Right ventricle myocardium inferior (tissue), 1 donor: ENCODE measurements around the gene SLC16A2. TPM values are rescaled to one million over a fixed set of nuclear protein-coding genes. Genes with fewer than 3 reads are reported as not detected.
"Not testable (repeated sequence)": the region's sequence is repeated elsewhere in the genome, so short reads cannot be mapped to it uniquely, and the experiment has no call there.

Source experiments
- ATAC-seq: fragments of 200-7000 bp; cut with Tn5 transposase; one replicate; pipeline ENCODE4 v1.9.1; 2020; ENCODE audit warnings: mild to moderate bottlenecking, moderate library complexity
- DNase-seq: peaks from one replicate; pipeline ENCODE4 v3.0.0; 2021; ENCODE audit errors: missing footprints
- intact Hi-C: fragments of 100-400 bp; cut with DNase I; formaldehyde crosslinking; loops from one replicate; pipeline ENCODE4 v1.11.0; 2022
- total RNA-seq: library from RNA; stranded (reverse); fragmentation: NEBNext Ultra II Directional; extraction: Animal tissue kit (Norgen Biotek cat#: 25700); gene quantifications from one replicate; pipeline ENCODE4 v1.2.1, GENCODE V29; 2021
- donor health status: DM: no; HTN: yes; CAD: no; lungs with severe emphysema.

The SLC16A2 gene
- total RNA-seq, 1 donor from 2014 or later = 8.2 TPM

DNA sequence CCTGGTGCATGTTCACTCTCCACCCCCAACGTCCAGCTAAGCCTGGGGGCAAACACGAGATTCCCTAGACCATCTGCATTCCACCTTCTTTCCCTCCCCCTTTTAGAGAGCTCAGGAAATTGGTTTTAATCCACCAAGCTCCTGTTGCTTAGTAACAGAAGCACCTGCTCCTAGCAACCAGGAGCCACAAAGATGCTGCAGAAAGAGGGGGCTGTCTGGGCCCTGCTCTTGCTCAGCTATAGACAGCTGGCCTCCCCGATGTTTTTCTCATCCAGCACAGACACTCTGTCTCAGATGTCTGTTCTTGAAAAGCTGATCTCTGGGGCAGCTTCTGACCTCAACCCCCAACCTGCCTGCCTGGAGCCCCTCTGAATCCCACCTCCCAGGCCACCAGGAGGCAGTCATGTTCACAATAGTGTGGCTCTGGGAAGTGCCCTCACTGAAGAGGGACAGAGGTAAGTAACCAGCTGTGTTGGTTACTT, 71.5 kb downstream of the SLC16A2 start:
- ATAC-seq = no peak
- intact Hi-C loops = no loop called here
- DNase-seq = no peak

DNA sequence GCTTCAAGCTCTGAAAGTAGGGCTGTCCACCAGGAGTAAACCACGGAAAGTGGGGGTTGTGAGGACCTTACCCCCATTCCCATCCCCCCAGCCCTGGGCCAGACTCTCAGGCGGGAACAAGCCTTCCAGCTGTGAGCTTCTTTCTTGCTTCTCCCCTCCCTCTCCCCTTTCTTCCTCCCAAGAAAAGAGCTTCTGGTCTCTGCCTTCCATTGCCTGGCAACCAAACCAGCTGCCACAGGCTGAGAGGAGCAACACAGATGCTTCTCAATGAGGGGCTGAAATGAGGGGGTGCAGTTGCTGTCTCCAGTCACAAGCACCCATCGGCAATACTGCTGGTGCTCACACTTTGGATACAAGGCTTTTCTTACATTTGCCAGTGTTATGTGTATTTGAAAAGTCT, 72.5 kb downstream of the SLC16A2 start:
- intact Hi-C loops = no loop called here
- ATAC-seq (no peak), DNase-seq (no peak)

GRCh38 chrX:74498924-74499323, 77.6 kb downstream of the SLC16A2 start:
- DNase-seq (no peak), ATAC-seq (no peak)
- intact Hi-C loops = no loop called here

DNA sequence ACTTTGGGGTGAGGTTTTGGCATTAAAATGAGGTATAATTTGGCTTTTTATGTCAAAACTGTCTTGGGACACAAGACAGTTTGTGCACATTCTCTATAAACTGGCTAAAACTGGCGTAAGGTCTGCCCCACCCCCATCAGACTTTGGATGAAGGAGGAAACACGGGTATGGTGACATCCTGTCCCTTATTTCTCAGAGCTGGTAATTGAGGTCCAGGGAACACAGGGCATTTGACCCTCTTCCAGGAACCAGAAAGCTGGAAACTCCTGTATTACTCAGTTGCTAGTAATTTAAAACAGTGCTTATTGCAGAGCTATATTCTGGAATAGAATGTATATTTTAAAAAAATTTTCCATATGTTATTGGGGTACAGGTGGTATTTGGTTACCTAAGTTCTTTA, 78.8 kb downstream of the SLC16A2 start:
- DNase-seq = no peak
- intact Hi-C loops = no loop called here
- ATAC-seq = no peak

GRCh38 chrX:74500555-74500954, 79.3 kb downstream of the SLC16A2 start:
- intact Hi-C loops = no loop called here
- ATAC-seq (no peak), DNase-seq (no peak)

GRCh38 chrX:74505437-74505836, 84.1 kb downstream of the SLC16A2 start:
- ATAC-seq (no peak), DNase-seq (no peak)
- intact Hi-C loops = no loop called here

- ATAC-seq = no peak
- DNase-seq = no peak
- intact Hi-C loops = no loop called here
These were observed 85.2 kb downstream of the SLC16A2 start for GRCh38 chrX:74506317-74507115.

DNA sequence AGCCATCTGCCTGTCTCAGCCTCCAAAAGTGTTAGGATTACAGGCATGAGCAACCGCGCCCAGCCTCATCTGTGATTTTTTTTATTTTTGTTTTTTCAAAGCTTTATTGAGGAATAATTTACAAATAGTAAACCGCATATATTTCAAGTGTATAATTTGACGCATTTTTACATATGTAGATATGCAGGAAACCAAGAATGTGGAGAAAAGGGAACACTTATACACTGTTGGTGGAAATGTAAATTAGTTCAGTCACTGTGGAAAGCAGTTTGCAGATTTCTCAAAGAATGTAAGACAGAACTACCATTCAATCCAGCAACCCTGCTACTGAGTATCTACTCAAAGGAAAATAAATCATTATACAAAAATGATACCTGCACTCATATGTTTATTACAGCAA, 85.9 kb downstream of the SLC16A2 start:
- DNase-seq = no peak
- no peak for ATAC-seq
- intact Hi-C loops = no loop called here

DNA sequence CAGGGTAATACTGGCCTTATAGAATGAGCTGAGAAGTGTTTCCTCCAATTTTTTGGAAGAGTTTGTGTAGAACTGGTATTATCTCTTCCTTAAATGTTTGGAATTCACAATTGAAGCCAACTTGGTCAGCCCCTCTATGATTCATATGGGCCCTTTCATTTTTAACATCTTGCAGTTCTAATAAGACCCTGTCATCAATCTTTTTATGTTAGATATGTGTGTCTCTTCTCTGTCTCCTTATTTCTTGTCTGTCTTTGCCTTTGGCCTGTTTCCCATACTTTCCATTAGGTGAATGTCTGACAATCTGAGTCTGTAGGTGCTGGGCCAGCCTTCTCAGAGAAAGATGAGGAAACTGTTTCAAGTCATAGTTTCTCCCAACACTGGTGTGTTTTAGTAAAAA, 88.7 kb downstream of the SLC16A2 start:
- ATAC-seq (no peak), DNase-seq (no peak)
- intact Hi-C loops = no loop called here

- ATAC-seq (no peak), DNase-seq (no peak)
- intact Hi-C loops = no loop called here
These were observed 89.1 kb downstream of the SLC16A2 start for GRCh38 chrX:74510401-74510800.

GRCh38 chrX:74511704-74512103, 90.4 kb downstream of the SLC16A2 start:
- intact Hi-C loops = no loop called here
- ATAC-seq = no peak
- DNase-seq = no peak

GRCh38 chrX:74514384-74514783, 93.1 kb downstream of the SLC16A2 start:
- intact Hi-C loops = no loop called here
- ATAC-seq (no peak), DNase-seq (no peak)

DNA sequence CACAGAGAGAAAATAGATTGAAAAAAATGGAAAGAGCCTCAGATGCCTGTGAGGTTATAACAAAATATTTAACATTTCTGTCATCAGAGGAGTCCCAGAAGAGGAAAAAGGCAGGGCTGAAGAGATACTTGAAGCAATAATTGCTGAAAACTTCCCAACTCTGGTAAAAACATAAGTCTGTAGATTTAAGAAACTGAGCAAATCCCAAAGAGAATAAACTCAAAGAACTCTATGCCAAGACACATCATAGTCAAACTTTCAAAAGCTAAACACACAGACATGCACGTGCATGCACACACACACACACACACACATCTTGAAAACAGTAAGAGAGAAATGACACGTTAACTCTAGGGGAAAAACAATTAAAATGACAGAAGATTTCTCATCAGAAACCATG, 94.1 kb downstream of the SLC16A2 start:
- DNase-seq (no peak), ATAC-seq (no peak)
- intact Hi-C loops = no loop called here

GRCh38 chrX:74516013-74516412, 94.7 kb downstream of the SLC16A2 start:
- intact Hi-C loops, DNase-seq, ATAC-seq: not testable (repeated sequence)

DNA sequence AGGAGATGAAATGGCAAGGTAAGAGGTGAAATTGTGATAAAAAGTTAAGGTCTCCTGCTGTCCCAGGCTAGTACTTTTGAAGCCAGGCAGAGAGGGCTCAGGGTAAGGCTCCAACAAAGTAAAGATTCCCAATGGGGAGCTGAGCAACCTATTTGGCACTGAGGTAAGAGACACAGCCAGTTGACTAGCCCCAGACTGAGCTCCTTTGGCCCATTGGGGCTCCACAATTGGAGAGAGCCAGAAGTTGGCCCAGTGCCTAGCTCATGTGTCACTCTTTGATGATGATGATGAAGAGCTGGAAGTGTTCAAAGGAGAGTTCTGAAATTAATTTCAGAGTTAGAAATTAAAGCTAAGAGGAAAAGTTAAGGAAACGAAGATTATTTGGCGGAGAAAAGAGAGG, 98.6 kb downstream of the SLC16A2 start:
- DNase-seq (no peak), ATAC-seq (peak; percentile 51)
- intact Hi-C loops = no loop called here

DNA sequence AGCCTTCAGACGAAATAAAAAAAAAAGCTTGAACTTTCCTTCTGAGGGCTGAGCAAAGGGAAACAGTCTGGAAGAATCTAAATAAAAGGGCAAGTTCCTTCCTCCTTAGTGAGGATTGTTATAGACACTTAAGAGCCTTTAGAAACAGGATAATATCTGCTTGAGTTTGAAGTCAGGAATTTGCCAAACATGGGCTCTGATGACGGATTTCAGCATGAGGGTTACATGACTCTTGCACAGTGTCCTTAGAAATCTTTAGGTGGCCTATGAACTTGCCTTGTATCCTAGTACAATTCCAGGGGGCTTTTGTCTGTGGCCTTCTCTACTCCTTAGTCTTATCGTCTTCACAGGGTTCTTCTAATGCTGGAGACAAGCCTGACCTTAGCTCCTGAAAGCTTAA, 99.0 kb downstream of the SLC16A2 start:
- ATAC-seq = no peak
- intact Hi-C loops = no loop called here
- DNase-seq = no peak

- DNase-seq (no peak), ATAC-seq (no peak)
- intact Hi-C loops = no loop called here
These were observed 99.6 kb downstream of the SLC16A2 start for GRCh38 chrX:74520896-74521295.

DNA sequence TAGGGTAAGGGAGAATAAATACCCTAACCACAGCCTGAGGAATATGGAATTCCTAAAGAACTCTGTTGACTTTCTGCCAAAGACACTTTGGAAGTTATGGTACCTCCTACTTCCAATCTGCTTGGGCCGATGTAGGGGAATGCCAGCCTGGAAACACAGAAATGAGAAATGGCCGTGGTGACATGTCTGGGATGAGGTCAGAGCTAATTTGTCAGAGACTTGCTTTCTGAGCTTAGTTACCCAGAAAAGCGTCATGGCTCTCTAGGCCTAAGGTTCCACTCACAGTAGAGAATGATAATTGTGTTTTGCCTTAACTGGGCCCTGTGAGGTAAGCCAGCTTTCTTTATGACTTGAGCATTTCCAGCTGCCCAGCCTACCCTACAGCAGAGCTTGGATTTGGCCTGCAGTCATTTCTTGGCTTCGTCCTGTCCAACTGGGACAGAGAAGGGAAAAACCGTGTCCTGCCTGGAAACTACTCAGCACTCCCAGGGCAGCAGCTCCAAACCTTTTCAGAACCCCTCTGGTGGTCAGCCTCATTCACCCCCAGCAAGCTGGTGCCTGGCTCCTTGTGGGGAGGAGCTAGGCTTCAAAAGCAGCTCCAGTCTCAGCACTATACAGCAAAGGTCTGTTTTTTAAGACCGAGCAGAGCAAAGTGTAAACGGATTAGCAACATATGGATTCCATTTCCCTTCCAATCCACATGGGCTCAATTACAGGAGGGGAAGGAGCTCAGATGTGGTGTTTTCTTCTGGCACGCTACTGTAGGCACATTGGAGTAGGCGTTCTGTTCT, 100.9 kb downstream of the SLC16A2 start:
- intact Hi-C loops = no loop called here
- peak; percentile 85 for ATAC-seq
- peak; percentile 62 for DNase-seq

- intact Hi-C loops = no loop called here
- ATAC-seq (peak; percentile 37), DNase-seq (no peak)
These were observed 101.9 kb downstream of the SLC16A2 start for GRCh38 chrX:74523224-74523623.
